ENCODE results near the gene USP10.
A peak's percentile ranks its signal among the peaks of the same experiment; 100 is the strongest.

USP10 gene

GRCh38 chr16:84766978-84767773 is 67.4 kb downstream of the USP10 start:
- H3K4me3 ChIP-seq (ENCODE audit: low read depth, low read length), result no peak overlapping the region
- no peaks in the 10 kb centered on the region for H3K9me3 ChIP-seq (ENCODE audit: control insufficient read depth, insufficient read depth, low read depth, low read length)
- CTCF ChIA-PET, result interaction anchor here (1.7 to 3.0 kb wide), 2 partner anchors 13 to 29 kb away, joined by 4 to 13 read pairs; no protein-coding TSS in a partner anchor
- no peaks in the 10 kb centered on the region for H3K4me1 ChIP-seq (ENCODE audit: control insufficient read depth, insufficient read depth, low read length)
- POLR2A ChIA-PET, result no interaction called here
- no peak overlapping the region for H3K27ac ChIP-seq (ENCODE audit: extremely low read depth, low read depth, low read length)
- TF ChIP-seq GFI1B (tag by site-specific recombination; IDR thresholded peaks at IDR 0.05), result no peak
- no peak for TF ChIP-seq ZFHX2 (tag by site-specific recombination; conservative IDR thresholded peaks at IDR 0.05)
- TF ChIP-seq OVOL3 (tag by site-specific recombination; IDR thresholded peaks at IDR 0.05), result no peak
- TF ChIP-seq GLIS2 (tag by site-specific recombination; IDR thresholded peaks at IDR 0.05), result no peak
- TF ChIP-seq ZNF174 (tag by site-specific recombination; IDR thresholded peaks at IDR 0.05), result no peak
- TF ChIP-seq ZBTB44 (tag by site-specific recombination; IDR thresholded peaks at IDR 0.05), result no peak
- no peak for TF ChIP-seq ZNF658 (tag by site-specific recombination; IDR thresholded peaks at IDR 0.05)
- no peak for TF ChIP-seq SP7 (tag by site-specific recombination; IDR thresholded peaks at IDR 0.05)
- TF ChIP-seq ZNF610 (tag by site-specific recombination; IDR thresholded peaks at IDR 0.05; ENCODE audit: borderline replicate concordance), result no peak
- TF ChIP-seq ZBTB7A (tag by site-specific recombination; IDR thresholded peaks at IDR 0.05; ENCODE audit: low read depth), result no peak
- no peak for TF ChIP-seq TCF7L2 (IDR thresholded peaks at IDR 0.05; ENCODE audit: borderline replicate concordance, low read depth, low read length)
- no peak for TF ChIP-seq ZBTB6 (tag by site-specific recombination; IDR thresholded peaks at IDR 0.05)
- TF ChIP-seq ZNF623 (tag by site-specific recombination; IDR thresholded peaks at IDR 0.05), result no peak
- no peak for TF ChIP-seq PBX3 (CRISPR knock-in tag; IDR thresholded peaks at IDR 0.05)
- TF ChIP-seq KLF9 (tag by site-specific recombination; IDR thresholded peaks at IDR 0.05; ENCODE audit: low read depth), result no peak
- peaks cover 16 to 81% of the 10 kb centered on the region in 2 experiments for H3K36me3 ChIP-seq (ENCODE audit: control insufficient read depth in 2 of 2, insufficient read depth in 1 of 2, low read length in 2 of 2)

- H3K36me3 ChIP-seq (ENCODE audit: control insufficient read depth in 2 of 2, insufficient read depth in 1 of 2, low read length in 2 of 2), result peaks cover 16 to 84% of the 10 kb centered on the region in 2 experiments
- H3K9me3 ChIP-seq (ENCODE audit: control insufficient read depth, insufficient read depth, low read depth, low read length), result no peaks in the 10 kb centered on the region
- CTCF ChIA-PET, result interaction anchor here (0.7 to 2.5 kb wide), 5 partner anchors 14 to 203 kb away, joined by 3 to 13 read pairs (median 4); no protein-coding TSS in a partner anchor
- H3K27ac ChIP-seq (ENCODE audit: extremely low read depth, low read depth, low read length), result no peak overlapping the region
- H3K4me1 ChIP-seq (ENCODE audit: control insufficient read depth, insufficient read depth, low read length), result no peaks in the 10 kb centered on the region
- POLR2A ChIA-PET, result no interaction called here
- TF ChIP-seq PRDM6 (tag by site-specific recombination; IDR thresholded peaks at IDR 0.05), result peak; percentile 36; the same call in 1 of the 2 replicates
- no peak for TF ChIP-seq ZNF692 (tag by site-specific recombination; IDR thresholded peaks at IDR 0.05)
- TF ChIP-seq ZBTB17 (tag by site-specific recombination; IDR thresholded peaks at IDR 0.05), result no peak
- no peak for TF ChIP-seq KLF1 (tag by site-specific recombination; IDR thresholded peaks at IDR 0.05)
- H3K4me3 ChIP-seq (ENCODE audit: low read depth, low read length), result no peak overlapping the region
Measured at GRCh38 chr16:84768061-84768807, 68.4 kb downstream of the USP10 start.

Data from HEK293 (cell line).